K562 (cell line): ENCODE results near the gene CALR3. TPM values are rescaled to one million over a fixed set of nuclear protein-coding genes. Genes with fewer than 3 reads are reported as not detected.

Source experiments
- ATAC-seq: fragments of 200-7000 bp; cut with Tn5 transposase; 3 replicates; pipeline ENCODE4 v1.9.1; 2020; ENCODE audit warnings: moderate library complexity
- BruUV-seq: library from RNA; stranded (reverse); fragments of 400-500 nt; replicated peaks from 2 replicates; lab custom pipeline; 2021; lab: Mats Ljungman, UMichigan
- CTCF ChIA-PET: fragments of 300-600 bp; formaldehyde crosslinking; extraction: SDS; loops from one replicate; lab custom pipeline; 2021; ENCODE audit warnings: low intra/inter-chr PET ratio; lab: Yijun Ruan, JAX
- POLR2A ChIA-PET: fragments of 300-600, 350-650 bp; sonication (Branson Sonifier 250); formaldehyde crosslinking; extraction: SDS; loops from one replicate; lab custom pipeline; 2021; ENCODE audit warnings: antibody characterized with exemption, inconsistent platforms; lab: Yijun Ruan, JAX
- DNase-seq, 4 experiments: peaks; one replicate each; pipeline versions ENCODE4 v3.0.0 to v3.0.0-alpha.2; 2011 to 2018; ENCODE audit warnings: low spot score in 3 of 4, mixed read lengths in 3 of 4; ENCODE audit errors: extremely low read depth in 1 of 4
- FAIRE-seq: peaks from 2 replicates; lab custom pipeline; 2011; peaks lifted over from hg19 to GRCh38; lab: Jason Lieb, UNC
- H2AFZ ChIP-seq: 2 replicates; pipeline ENCODE4 v1.6.0; 2011; ENCODE audit warnings: low read depth, low read length, control low read depth, inconsistent platforms
- H3K27ac ChIP-seq: fragments of 200-600 bp; 3 replicates; pipeline ENCODE4 v1.8.0; 2011; ENCODE audit warnings: low read depth, mild to moderate bottlenecking, control low read depth, inconsistent platforms, low read length, moderate library complexity, mixed read lengths; ENCODE audit errors: extremely low read depth
- H3K27me3 ChIP-seq, 2 experiments: fragments of 300-600 bp in 1 of 2; 2 replicates in 1 of 2; 3 replicates in 1 of 2; pipeline versions ENCODE4 v1.6.0 to v1.8.0; 2011; ENCODE audit warnings: inconsistent platforms in 2 of 2, low read length in 2 of 2, mild to moderate bottlenecking in 1 of 2, mixed read lengths in 1 of 2, moderate library complexity in 1 of 2; ENCODE audit not compliant: control insufficient read depth in 2 of 2, insufficient read depth in 2 of 2
- H3K36me3 ChIP-seq: fragments of 300-600 bp; 3 replicates; pipeline ENCODE4 v1.8.0; 2011; ENCODE audit warnings: mild to moderate bottlenecking, low read length, inconsistent platforms; ENCODE audit not compliant: control insufficient read depth, insufficient read depth
- H3K4me1 ChIP-seq, 2 experiments: fragments of 200-600 bp in 1 of 2; replicated peaks in 1 of 2; 2 replicates in 1 of 2; 3 replicates in 1 of 2; pipeline versions ENCODE4 v1.5.1 to v1.8.0; 2011; ENCODE audit warnings: inconsistent platforms in 2 of 2, low read length in 2 of 2, mild to moderate bottlenecking in 1 of 2, mixed read lengths in 1 of 2, moderate library complexity in 1 of 2; ENCODE audit not compliant: control insufficient read depth in 2 of 2, insufficient read depth in 2 of 2
- H3K4me2 ChIP-seq: 2 replicates; pipeline ENCODE4 v1.6.1; 2011; ENCODE audit warnings: low read length, control low read depth, inconsistent platforms, mixed read lengths; ENCODE audit not compliant: insufficient read depth
- H3K4me3 ChIP-seq: fragments of 200-600 bp; sonication (generic), shearing (Covaris generic); 2 replicates; pipeline ENCODE4 v1.5.1; 2016; ENCODE audit warnings: control low read depth, inconsistent platforms
- H3K79me2 ChIP-seq: fragments of 200-600 bp; 3 replicates; pipeline ENCODE4 v1.8.0; 2011; ENCODE audit warnings: low read length, inconsistent platforms; ENCODE audit not compliant: control insufficient read depth, insufficient read depth
- H3K9ac ChIP-seq, 2 experiments: 2 replicates each; pipeline versions ENCODE4 v1.6.0 to v1.6.1; 2011; ENCODE audit warnings: low read depth in 2 of 2, low read length in 2 of 2, control low read depth in 1 of 2, inconsistent platforms in 1 of 2, mild to moderate bottlenecking in 1 of 2, mixed read lengths in 1 of 2; ENCODE audit not compliant: insufficient read depth in 1 of 2
- H3K9me1 ChIP-seq: one replicate; pipeline ENCODE4 v1.6.0; 2011; ENCODE audit warnings: inconsistent platforms, mild to moderate bottlenecking, low read length, moderate library complexity; ENCODE audit not compliant: control insufficient read depth, insufficient read depth
- H3K9me3 ChIP-seq: replicated peaks from 2 replicates; pipeline ENCODE4 v1.5.1; 2011; ENCODE audit warnings: low read depth, low read length, inconsistent platforms; ENCODE audit not compliant: control insufficient read depth, insufficient read depth
- H4K20me1 ChIP-seq: replicated peaks from 2 replicates; pipeline ENCODE4 v1.6.1; 2011; ENCODE audit warnings: low read length, inconsistent platforms, mixed read lengths; ENCODE audit not compliant: control insufficient read depth, insufficient read depth
- DIDO1 ChIP-seq: fragments of 450-650 bp; IDR thresholded peaks from 2 replicates; pipeline ENCODE4 v1.6.1; 2016; ENCODE audit warnings: low read depth, missing biosample characterization, missing genetic modification characterization
- KHSRP ChIP-seq: fragments of 450-650 bp; IDR thresholded peaks from 2 replicates; pipeline ENCODE4 v1.6.1; 2017
- NFYB ChIP-seq: IDR thresholded peaks from 2 replicates; pipeline ENCODE4 v1.6.1; 2011; ENCODE audit warnings: mild to moderate bottlenecking, moderate library complexity; ENCODE audit not compliant: insufficient read length; ENCODE audit errors: extremely low read depth
- POLR2G ChIP-seq: fragments of 200-400 bp; formaldehyde crosslinking; IDR thresholded peaks from 2 replicates; pipeline ENCODE4 v1.6.1; 2017; ENCODE audit warnings: low read depth, mild to moderate bottlenecking, antibody characterized with exemption, low read length, moderate library complexity
- RBFOX2 ChIP-seq: fragments of 200-400 bp; formaldehyde crosslinking; IDR thresholded peaks from 2 replicates; pipeline ENCODE4 v1.6.1; 2017; ENCODE audit warnings: low read depth, mild to moderate bottlenecking, low read length, moderate library complexity
- RFX5 ChIP-seq: IDR thresholded peaks from 2 replicates; pipeline ENCODE4 v1.6.1; 2011; ENCODE audit warnings: low read depth, mild to moderate bottlenecking, improper control_type of control experiment, low read length
- STAT5B ChIP-seq: fragments of 250-450 bp; sonication (Bioruptor Pico); IDR thresholded peaks from 2 replicates; pipeline ENCODE4 v1.8.0; 2021; ENCODE audit warnings: mild to moderate bottlenecking, inconsistent platforms
- TARDBP ChIP-seq: fragments of 450-650 bp; IDR thresholded peaks from 2 replicates; pipeline ENCODE4 v1.6.1; 2016
- THAP7 ChIP-seq: fragments of 250-450 bp; sonication (Bioruptor Pico); IDR thresholded peaks from 2 replicates; pipeline ENCODE4 v1.5.0; 2021
- ZNF699 ChIP-seq: fragments of 250-450 bp; sonication (Bioruptor Pico); IDR thresholded peaks from 2 replicates; pipeline ENCODE4 v1.8.0; 2021; ENCODE audit warnings: mild to moderate bottlenecking, moderate library complexity; ENCODE audit not compliant: insufficient replicate concordance
- WGBS: fragments of 100-300 bp; shearing (Covaris generic); methylation state at CpG from one replicate; pipeline ENCODE4 v1.1.6; 2016; ENCODE audit warnings: low coverage, mixed read lengths; ENCODE audit not compliant: insufficient coverage; ENCODE audit errors: missing lambda C conversion rate; 5-methylcytosine and 5-hydroxymethylcytosine counted together
- in situ Hi-C: fragments of 300-500 bp; cut with MboI; formaldehyde crosslinking; loops from 4 replicates; pipeline ENCODE4 v1.15.0; 2018; ENCODE audit warnings: inconsistent platforms, mixed read lengths
- intact Hi-C: fragments of 100-400 bp; cut with micrococcal nuclease; formaldehyde crosslinking; loops from 2 replicates; pipeline ENCODE4 v1.14.2; 2022
- polyA plus RNA-seq, 8 experiments: library from polyadenylated mRNA; depleted of rRNA in 4 of 8; stranded (reverse) in 5 of 8; unstranded in 3 of 8; fragments of >200 nt; fragmentation: Nextera tagmentation in 2 of 8; fragmentation: Illumina TruSeq in 1 of 8; extraction: Ambion mirVana in 2 of 8; extraction: Trizol in 1 of 8; gene quantifications; 2 replicates each; pipeline versions ENCODE4 v1.2.1 to v1.2.3, GENCODE V29; 2011 to 2014; ENCODE audit warnings: inconsistent platforms in 1 of 8, missing spikeins in 1 of 8
- total RNA-seq, 7 experiments: library from RNA; depleted of rRNA in 6 of 7; stranded (reverse); fragments of >200 nt in 6 of 7; fragmentation: Illumina TruSeq in 2 of 7; extraction: Trizol in 2 of 7; gene quantifications; 2 replicates each; pipeline versions ENCODE4 v1.2.1 to v1.2.3, GENCODE V29; 2011 to 2021; ENCODE audit warnings: low replicate concordance in 1 of 7

CALR3 gene
- total and polyA plus RNA-seq, 9 of the 15 experiments (the other 6 are each of a cell fraction or from before 2014, with no cell fraction given) = 0.15 to 0.41 (median 0.22) TPM; not detected in 4

- intact Hi-C loops = loop anchor here (10.0 kb wide), 1 partner anchor 84 kb away; the partner anchor contains the start of gene MED26
- Histone ChIP-seq H3K4me3 (peak overlapping the region; percentile 91), H3K9me3 (no peaks in the 10 kb centered on the region; the same call in 1 of the 2 replicates), H3K27ac (peak overlapping the region; percentile 79; the same call in 1 of the 3 replicates)
- WGBS = 70% methylated on average over 12 of the region's 12 CpGs
- CTCF ChIA-PET = no interaction called here
- in situ Hi-C loops = no loop called here
- TF ChIP-seq ZNF699 (no peak), TARDBP (no peak), STAT5B (CRISPR knock-in tag) (no peak), KHSRP (no peak), RFX5 (no peak)
- TF ChIP-seq, all 486 proteins: peak for 0
- POLR2A ChIA-PET = interaction anchor here (0.6 kb wide), 1 partner anchor 10 kb away, joined by 3 read pairs; no protein-coding TSS in a partner anchor
- BruUV-seq = no TSS peak
- Histone ChIP-seq H3K36me3 (peaks cover 54% of the 10 kb centered on the region), H4K20me1 (peaks cover 32% of the 10 kb centered on the region), H3K4me1 (peaks cover 5 to 10% of the 10 kb centered on the region in 2 experiments; a peak in 4 of 5 replicates), H2AFZ (no peak overlapping the region), H3K9me1 (peaks cover 6% of the 10 kb centered on the region), H3K9ac (peak overlapping the region; percentile 90 to 97; a peak in 3 of 4 replicates), H3K4me2 (peak overlapping the region; percentile 86), H3K27me3 (no peaks in the 10 kb centered on the region; a peak in 1 of 5 replicates), H3K79me2 (peaks cover 83% of the 10 kb centered on the region)
- DNase-seq = peak in 1 of 4 experiments; percentile 4
- no peak for FAIRE-seq
- ATAC-seq = no peak
Measured at GRCh38 chr19:16540948-16541347, 45.0 kb upstream of the CALR3 start.

GRCh38 chr19:16537111-16537510 is 41.1 kb upstream of the CALR3 start:
- no TSS peak for BruUV-seq
- H3K79me2 ChIP-seq = peaks cover 63% of the 10 kb centered on the region
- no peak overlapping the region for H3K4me3 ChIP-seq
- ATAC-seq (no peak), DNase-seq (peak in 2 of 4 experiments; percentile 11 to 14), FAIRE-seq (no peak)
- H4K20me1 ChIP-seq = peaks cover 36% of the 10 kb centered on the region
- peaks cover 89% of the 10 kb centered on the region for H3K36me3 ChIP-seq
- H3K27ac ChIP-seq = no peak overlapping the region
- peaks cover 5 to 17% of the 10 kb centered on the region in 2 experiments; a peak in 3 of 5 replicates for H3K4me1 ChIP-seq
- H3K9me1 ChIP-seq = peaks cover 6% of the 10 kb centered on the region
- ChIA-PET CTCF (no interaction called here), POLR2A (interaction anchor here (0.5 to 1.0 kb wide), 3 partner anchors 31 to 362 kb away, joined by 3 to 4 read pairs (median 3); no protein-coding TSS in a partner anchor)
- in situ Hi-C loops (no loop called here), intact Hi-C loops (no loop called here)
- peak overlapping the region in 1 of 2 experiments; percentile 45; a peak in 1 of 4 replicates for H3K9ac ChIP-seq
- TF ChIP-seq THAP7 (CRISPR knock-in tag) (no peak), NFYB (no peak), POLR2G (0 out of 2 replicates have a peak, but pooled peaks have one; percentile 18), RBFOX2 (peak; percentile 39; the same call in 1 of the 2 replicates), DIDO1 (tag) (no peak)
- H3K9me3 ChIP-seq = no peaks in the 10 kb centered on the region; the same call in 1 of the 2 replicates
- no peak overlapping the region for H2AFZ ChIP-seq
- 84% methylated on average over 7 of the region's 13 CpGs for WGBS
- no peak overlapping the region for H3K4me2 ChIP-seq
- no peaks in the 10 kb centered on the region; a peak in 1 of 5 replicates for H3K27me3 ChIP-seq
